OCI-LY1 (cell line): ENCODE measurements around the gene PI4KA.

Experiments used
- H2AFZ ChIP-seq: fragments of 200-600 bp; sonication (generic), shearing (Covaris generic); 2 replicates; pipeline ENCODE4 v1.6.0; 2014; ENCODE audit warnings: antibody characterized with exemption, mild to moderate bottlenecking, low read length
- H3F3A ChIP-seq: fragments of 200-600 bp; sonication (generic), shearing (Covaris generic); 2 replicates; pipeline ENCODE4 v1.6.0; 2014; ENCODE audit warnings: mild to moderate bottlenecking, antibody characterized with exemption, low read length, moderate library complexity; ENCODE audit not compliant: insufficient read depth
- H3K27ac ChIP-seq: fragments of 200-600 bp; sonication (generic); 2 replicates; pipeline ENCODE4 v1.5.1; 2014; ENCODE audit warnings: low read length, mixed run types, mild to moderate bottlenecking, low read depth; ENCODE audit not compliant: poor library complexity, severe bottlenecking
- H3K27me3 ChIP-seq: fragments of 200-600 bp; sonication (generic); 2 replicates; pipeline ENCODE4 v1.6.0; 2014; ENCODE audit warnings: antibody characterized with exemption, mild to moderate bottlenecking, low read length, moderate library complexity; ENCODE audit not compliant: insufficient read depth
- H3K36me3 ChIP-seq: fragments of 200-600 bp; sonication (generic); 2 replicates; pipeline ENCODE4 v1.6.1; 2014; ENCODE audit warnings: mild to moderate bottlenecking, antibody characterized with exemption, low read length, moderate library complexity, mixed read lengths; ENCODE audit not compliant: insufficient read depth
- H3K4me1 ChIP-seq: fragments of 200-600 bp; sonication (generic); 2 replicates; pipeline ENCODE4 v1.5.1; 2014; ENCODE audit warnings: mild to moderate bottlenecking, low read length, moderate library complexity; ENCODE audit not compliant: insufficient read depth, severe bottlenecking
- H3K4me2 ChIP-seq: fragments of 200-600 bp; sonication (generic), shearing (Covaris generic); 2 replicates; pipeline ENCODE4 v1.6.1; 2014; ENCODE audit warnings: low read length
- H3K4me3 ChIP-seq: fragments of 200-600 bp; sonication (generic); 2 replicates; pipeline ENCODE4 v1.5.1; 2014; ENCODE audit warnings: low read length, low read depth, mild to moderate bottlenecking, mixed read lengths; ENCODE audit not compliant: poor library complexity, severe bottlenecking
- H3K79me2 ChIP-seq: fragments of 200-600 bp; shearing (Covaris generic); 2 replicates; pipeline ENCODE4 v1.6.1; 2016; ENCODE audit warnings: mixed run types, low read length, mixed read lengths; ENCODE audit not compliant: insufficient read depth
- H3K9ac ChIP-seq: fragments of 200-600 bp; sonication (generic), shearing (Covaris generic); 2 replicates; pipeline ENCODE4 v1.6.1; 2014; ENCODE audit warnings: mild to moderate bottlenecking, low read length, mixed read lengths
- H3K9me2 ChIP-seq: fragments of 200-600 bp; sonication (generic), shearing (Covaris generic); 2 replicates; pipeline ENCODE4 v1.6.1; 2014; ENCODE audit warnings: low read depth, mild to moderate bottlenecking, low read length, mixed read lengths
- H3K9me3 ChIP-seq: fragments of 200-600 bp; shearing (Covaris generic); 2 replicates; pipeline ENCODE4 v1.6.1; 2014; ENCODE audit warnings: low read length, mixed read lengths
- H4K20me1 ChIP-seq: fragments of 200-600 bp; sonication (generic), shearing (Covaris generic); 2 replicates; pipeline ENCODE4 v1.6.0; 2016; ENCODE audit warnings: mild to moderate bottlenecking, low read length; ENCODE audit not compliant: insufficient read depth
- CTCF ChIP-seq: fragments of 200-600 bp; sonication (generic), shearing (Covaris generic); IDR thresholded peaks from 2 replicates; pipeline ENCODE4 v1.5.1; 2017; ENCODE audit warnings: mild to moderate bottlenecking, antibody characterized with exemption, low read length, moderate library complexity, mixed read lengths
- EZH2 ChIP-seq: fragments of 200-600 bp; sonication (generic), shearing (Covaris generic); IDR thresholded peaks from 2 replicates; pipeline ENCODE4 v1.8.0; 2017; ENCODE audit warnings: borderline replicate concordance, mixed run types, mild to moderate bottlenecking, antibody characterized with exemption, low read length, moderate library complexity, mixed read lengths

The PI4KA gene

DNA sequence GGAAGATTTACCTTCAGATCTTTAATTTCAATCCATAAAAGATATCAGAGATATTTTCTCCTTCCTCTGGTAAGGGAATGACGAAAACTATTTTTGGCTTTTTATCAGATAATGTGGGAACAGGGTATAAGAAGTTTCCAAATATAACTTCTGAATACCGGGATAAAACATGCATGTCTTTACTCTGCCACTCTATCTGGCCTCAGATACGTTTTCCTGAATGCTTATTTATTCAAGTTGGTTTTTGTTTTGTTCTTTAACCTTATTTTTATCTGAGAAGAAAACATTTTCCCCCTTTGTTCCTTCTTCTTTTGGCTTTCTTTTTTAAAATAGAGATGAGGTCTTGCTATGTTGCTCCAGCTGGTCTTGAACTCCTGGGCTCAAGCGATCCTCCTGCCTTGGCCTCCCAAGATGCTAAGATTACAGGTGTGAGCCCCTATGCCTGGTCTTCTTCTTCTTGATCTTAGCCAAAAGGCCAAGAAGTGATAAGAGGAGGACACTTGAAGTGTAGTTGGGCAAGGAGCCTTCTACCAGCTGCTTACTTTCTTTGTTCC, 83.2 kb downstream of the PI4KA start:
- H3K27me3 ChIP-seq: no peaks in the 10 kb centered on the region
- H3K36me3 ChIP-seq: peaks cover 10% of the 10 kb centered on the region
- no peak for TF ChIP-seq EZH2
- no peak for TF ChIP-seq CTCF
- no peaks in the 10 kb centered on the region for H3K79me2 ChIP-seq
- H3K9ac ChIP-seq: no peak overlapping the region
- no peak overlapping the region for H2AFZ ChIP-seq
- no peaks in the 10 kb centered on the region for H4K20me1 ChIP-seq
- no peaks in the 10 kb centered on the region for H3K4me1 ChIP-seq
- no peaks in the 10 kb centered on the region for H3F3A ChIP-seq
- H3K9me2 ChIP-seq: no peaks in the 10 kb centered on the region
- H3K4me3 ChIP-seq: no peak overlapping the region
- H3K4me2 ChIP-seq: no peak overlapping the region
- H3K9me3 ChIP-seq: no peaks in the 10 kb centered on the region
- no peak overlapping the region for H3K27ac ChIP-seq

DNA sequence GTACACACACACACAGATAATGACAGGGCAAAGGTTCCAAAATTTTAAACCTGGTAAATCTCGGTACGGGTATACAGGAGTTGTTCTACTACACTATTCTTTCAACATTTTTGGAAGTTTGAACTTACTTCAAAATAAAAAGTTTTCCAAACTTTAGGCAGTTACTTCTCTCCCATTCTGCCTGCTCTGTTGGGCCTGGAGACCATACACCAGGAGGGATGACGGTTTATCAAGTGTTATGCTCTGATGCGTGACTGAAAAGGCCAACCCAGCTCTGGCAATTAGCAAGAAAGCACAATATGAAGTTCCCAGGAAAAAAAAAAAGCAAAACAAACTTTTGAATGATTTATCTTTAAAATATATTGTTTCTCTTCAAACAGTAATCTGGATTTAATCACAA, 83.7 kb downstream of the PI4KA start:
- no peak overlapping the region for H3K4me2 ChIP-seq
- H3K36me3 ChIP-seq: peaks cover 6% of the 10 kb centered on the region
- H3K9me3 ChIP-seq: no peaks in the 10 kb centered on the region
- H3K9me2 ChIP-seq: no peaks in the 10 kb centered on the region
- H3F3A ChIP-seq: no peaks in the 10 kb centered on the region
- no peak overlapping the region for H2AFZ ChIP-seq
- H3K4me1 ChIP-seq: no peaks in the 10 kb centered on the region
- no peaks in the 10 kb centered on the region for H3K27me3 ChIP-seq
- no peak overlapping the region for H3K9ac ChIP-seq
- H3K79me2 ChIP-seq: no peaks in the 10 kb centered on the region
- no peak for TF ChIP-seq CTCF
- H3K4me3 ChIP-seq: no peak overlapping the region
- H3K27ac ChIP-seq: no peak overlapping the region
- no peaks in the 10 kb centered on the region for H4K20me1 ChIP-seq

DNA sequence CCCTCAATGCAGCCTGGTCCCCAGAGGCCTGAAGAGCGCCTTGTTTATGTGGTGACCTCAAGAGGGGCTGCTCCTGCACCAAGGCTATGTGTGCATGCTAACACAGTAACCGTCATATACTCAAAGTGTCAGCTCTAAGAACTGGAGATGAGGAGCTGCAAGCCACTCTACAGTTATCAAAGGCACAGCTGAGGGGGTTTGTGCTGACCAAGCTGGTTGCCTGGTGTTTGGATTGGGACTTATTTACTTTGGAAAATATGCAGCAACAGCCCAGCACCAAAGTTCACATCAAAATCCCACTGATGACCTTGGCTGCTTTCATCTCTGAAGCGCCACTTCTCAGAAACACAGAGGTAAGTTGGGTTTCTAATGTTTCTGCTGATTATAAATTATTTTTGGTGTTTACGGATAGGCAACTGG, 84.8 kb downstream of the PI4KA start, which contains the start of gene SERPIND1:
Gene SERPIND1 (plus strand): TSS at position 321 of the 420 bp plus-strand sequence. CDS start 5,200 bp downstream, outside the sequence.
- Histone ChIP-seq H3K9me3 (no peaks in the 10 kb centered on the region), H4K20me1 (no peaks in the 10 kb centered on the region), H3K79me2 (no peaks in the 10 kb centered on the region), H3K9me2 (no peaks in the 10 kb centered on the region), H3K36me3 (peaks cover 6% of the 10 kb centered on the region), H3K27me3 (no peaks in the 10 kb centered on the region), H2AFZ (no peak within 1 kb of the TSS), H3K9ac (no peak within 1 kb of the TSS), H3K27ac (no peak within 1 kb of the TSS), H3F3A (no peaks in the 10 kb centered on the region), H3K4me1 (no peaks in the 10 kb centered on the region), H3K4me3 (no peak within 1 kb of the TSS), H3K4me2 (no peak within 1 kb of the TSS)
- no peak for TF ChIP-seq CTCF
- TF ChIP-seq EZH2: no peak
